ENCODE measurements around the gene RBFOX2. TPM values are rescaled to one million over a fixed set of nuclear protein-coding genes. Genes with fewer than 3 reads are reported as not detected.
"Not testable (repeated sequence)": the region's sequence is repeated elsewhere in the genome, so short reads cannot be mapped to it uniquely, and the experiment has no call there.

Gene RBFOX2
- total RNA-seq, 4 donors from 2014 or later: 39.4 to 80.0 (median 52.9) TPM

GRCh38 chr22:35708917-35709316, 319.7 kb downstream of the RBFOX2 start:
- TF ChIP-seq, protein P1, sequence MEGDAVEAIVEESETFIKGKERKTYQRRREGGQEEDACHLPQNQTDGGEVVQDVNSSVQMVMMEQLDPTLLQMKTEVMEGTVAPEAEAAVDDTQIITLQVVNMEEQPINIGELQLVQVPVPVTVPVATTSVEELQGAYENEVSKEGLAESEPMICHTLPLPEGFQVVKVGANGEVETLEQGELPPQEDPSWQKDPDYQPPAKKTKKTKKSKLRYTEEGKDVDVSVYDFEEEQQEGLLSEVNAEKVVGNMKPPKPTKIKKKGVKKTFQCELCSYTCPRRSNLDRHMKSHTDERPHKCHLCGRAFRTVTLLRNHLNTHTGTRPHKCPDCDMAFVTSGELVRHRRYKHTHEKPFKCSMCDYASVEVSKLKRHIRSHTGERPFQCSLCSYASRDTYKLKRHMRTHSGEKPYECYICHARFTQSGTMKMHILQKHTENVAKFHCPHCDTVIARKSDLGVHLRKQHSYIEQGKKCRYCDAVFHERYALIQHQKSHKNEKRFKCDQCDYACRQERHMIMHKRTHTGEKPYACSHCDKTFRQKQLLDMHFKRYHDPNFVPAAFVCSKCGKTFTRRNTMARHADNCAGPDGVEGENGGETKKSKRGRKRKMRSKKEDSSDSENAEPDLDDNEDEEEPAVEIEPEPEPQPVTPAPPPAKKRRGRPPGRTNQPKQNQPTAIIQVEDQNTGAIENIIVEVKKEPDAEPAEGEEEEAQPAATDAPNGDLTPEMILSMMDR (IDR thresholded peaks at IDR 0.05): no peak
- TF ChIP-seq POLR2A (IDR thresholded peaks at IDR 0.05): no peak
- Histone ChIP-seq H3K27ac (no peak overlapping the region), H3K4me1 (no peaks in the 10 kb centered on the region), H3K9me3 (peaks cover 0 to 8% (median 0%) of the 10 kb centered on the region in 4 donors), H3K36me3 (no peaks in the 10 kb centered on the region), H3K27me3 (no peaks in the 10 kb centered on the region), H3K4me3 (no peak overlapping the region)
- no peak for DNase-seq

DNA sequence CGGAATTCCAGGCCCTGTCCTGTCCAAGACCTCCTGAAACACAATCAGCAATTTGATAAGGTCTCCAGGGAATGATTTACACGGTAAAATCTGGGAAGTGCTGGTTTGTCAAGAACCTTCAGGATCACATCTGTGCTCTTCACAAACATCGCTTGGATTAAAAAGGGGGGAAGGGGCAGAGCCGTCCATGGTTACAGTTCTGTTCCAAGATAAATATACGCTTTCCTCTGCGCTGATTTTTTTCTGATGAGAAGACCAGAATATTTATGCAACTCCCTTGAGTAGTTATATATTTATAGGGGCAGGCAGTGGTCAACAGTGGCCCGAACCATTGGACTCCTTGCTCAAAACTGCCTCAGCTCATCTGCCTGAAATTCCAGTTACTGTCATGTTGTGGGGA, 320.2 kb downstream of the RBFOX2 start:
- Histone ChIP-seq H3K4me3 (no peak overlapping the region), H3K27ac (no peak overlapping the region), H3K9me3 (peaks cover 0 to 8% (median 0%) of the 10 kb centered on the region in 4 donors), H3K36me3 (no peaks in the 10 kb centered on the region), H3K4me1 (no peaks in the 10 kb centered on the region), H3K27me3 (no peaks in the 10 kb centered on the region)
- TF ChIP-seq, protein P1 (IDR thresholded peaks at IDR 0.05): no peak
- no peak for TF ChIP-seq POLR2A (IDR thresholded peaks at IDR 0.05)
- DNase-seq: no peak

GRCh38 chr22:35705141-35705540, 323.5 kb downstream of the RBFOX2 start:
- Histone ChIP-seq H3K36me3 (no peaks in the 10 kb centered on the region), H3K27me3 (no peaks in the 10 kb centered on the region), H3K4me1 (no peaks in the 10 kb centered on the region), H3K27ac (no peak overlapping the region), H3K9me3 (no peaks in the 10 kb centered on the region), H3K4me3 (no peak overlapping the region)
- TF ChIP-seq POLR2A (IDR thresholded peaks at IDR 0.05): no peak
- TF ChIP-seq, protein P1 (IDR thresholded peaks at IDR 0.05): no peak
- no peak for DNase-seq

- no peaks in the 10 kb centered on the region for H3K9me3 ChIP-seq
- no peaks in the 10 kb centered on the region for H3K27me3 ChIP-seq
- H3K4me3 ChIP-seq: no peak overlapping the region
- no peaks in the 10 kb centered on the region for H3K4me1 ChIP-seq
- H3K27ac ChIP-seq: no peak overlapping the region
- TF ChIP-seq, protein P1 (IDR thresholded peaks at IDR 0.05): no peak
- no peak for TF ChIP-seq POLR2A (IDR thresholded peaks at IDR 0.05)
- no peaks in the 10 kb centered on the region for H3K36me3 ChIP-seq
- no peak for DNase-seq
Observed at GRCh38 chr22:35703861-35704584, 324.6 kb downstream of the RBFOX2 start.

DNA sequence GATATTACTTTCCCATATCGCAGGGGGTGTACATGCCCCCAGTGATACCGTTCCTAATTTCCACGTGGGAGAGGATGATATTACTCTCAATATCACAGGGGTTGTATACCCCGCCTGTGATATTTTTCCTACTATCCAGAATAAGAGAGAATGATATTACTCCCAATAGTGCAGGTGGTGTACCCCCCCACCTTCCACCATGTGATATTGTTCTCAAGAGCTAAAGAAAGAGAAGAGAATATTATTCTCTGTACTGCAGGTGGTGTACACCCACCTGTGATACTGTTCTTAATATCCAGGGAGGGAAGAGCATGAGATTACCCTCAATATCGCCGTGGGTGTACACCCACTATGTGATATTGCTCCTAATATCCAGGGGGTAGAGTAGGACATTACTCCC, 328.8 kb downstream of the RBFOX2 start:
- not testable (repeated sequence) for H3K36me3 ChIP-seq, H3K27me3 ChIP-seq, H3K27ac ChIP-seq, H3K4me3 ChIP-seq, DNase-seq, H3K4me1 ChIP-seq, H3K9me3 ChIP-seq

DNA sequence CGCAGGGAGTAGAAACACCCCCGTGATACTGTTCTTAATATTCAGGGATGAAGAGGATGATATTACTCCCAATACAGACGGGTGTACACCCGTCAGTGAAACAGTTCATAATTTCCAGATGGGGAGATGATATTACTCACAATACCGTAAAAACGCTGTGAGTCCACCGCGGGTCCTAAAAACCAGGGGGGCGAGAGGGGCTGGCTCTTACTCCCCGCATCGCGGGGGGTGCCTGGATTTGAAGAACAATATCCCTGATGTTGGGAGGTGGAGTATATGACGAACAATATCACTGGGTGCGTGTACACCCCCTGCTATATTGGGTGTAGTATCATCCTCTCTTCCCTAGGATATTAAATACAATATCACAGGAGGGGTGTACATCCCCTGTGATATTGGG, 331.5 kb downstream of the RBFOX2 start:
- no peak for TF ChIP-seq POLR2A (IDR thresholded peaks at IDR 0.05)
- TF ChIP-seq, protein P1 (IDR thresholded peaks at IDR 0.05): no peak
- Histone ChIP-seq H3K27ac (no peak overlapping the region), H3K4me1 (no peaks in the 10 kb centered on the region), H3K27me3 (no peaks in the 10 kb centered on the region), H3K4me3 (no peak overlapping the region), H3K36me3 (no peaks in the 10 kb centered on the region), H3K9me3 (no peaks in the 10 kb centered on the region)
- no peak for DNase-seq

All from Peyer's patch (tissue), 4 donors.